ENCODE data around the gene CCNJL.

CCNJL gene

DNA sequence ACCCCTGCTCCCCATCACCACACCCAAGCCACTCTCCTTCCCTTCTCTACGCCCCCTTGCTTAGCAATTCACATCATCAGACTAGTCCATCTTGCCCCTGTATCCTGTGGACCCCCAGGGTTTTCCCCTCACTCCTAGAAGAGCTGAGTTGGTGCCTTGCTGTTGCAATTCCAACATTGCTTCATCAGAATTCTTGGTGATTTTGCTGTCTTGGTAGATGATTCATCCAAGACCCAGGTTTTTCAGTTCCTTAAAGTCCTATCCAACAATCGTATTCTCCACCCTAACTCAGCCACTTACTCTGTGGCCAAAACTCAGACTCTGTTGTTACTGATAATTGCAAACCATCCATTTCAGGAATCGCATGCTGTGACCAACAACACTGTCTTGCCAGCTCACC, 21.4 kb upstream of the CCNJL start:
- DNase-seq = no peak

DNA sequence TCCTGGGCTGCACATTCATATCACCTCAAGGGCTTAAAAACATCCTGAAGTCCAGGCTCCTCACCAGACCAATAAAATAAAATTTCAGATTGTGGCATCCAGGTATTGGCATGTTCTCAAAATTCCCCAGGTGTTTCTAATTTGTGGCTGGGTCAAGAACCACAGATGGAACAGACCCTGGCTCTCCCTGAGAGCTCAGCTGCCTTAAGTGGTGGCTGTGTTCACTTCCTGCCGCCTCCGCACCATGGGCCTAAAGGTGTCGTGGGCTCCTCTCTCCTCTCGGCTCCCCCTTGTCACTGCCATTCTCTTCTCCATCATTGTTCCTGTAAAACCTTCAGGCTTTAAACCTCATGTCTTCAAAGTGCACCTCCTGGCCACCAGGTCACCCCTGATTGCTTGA, 17.8 kb upstream of the CCNJL start:
- DNase-seq = no peak

DNA sequence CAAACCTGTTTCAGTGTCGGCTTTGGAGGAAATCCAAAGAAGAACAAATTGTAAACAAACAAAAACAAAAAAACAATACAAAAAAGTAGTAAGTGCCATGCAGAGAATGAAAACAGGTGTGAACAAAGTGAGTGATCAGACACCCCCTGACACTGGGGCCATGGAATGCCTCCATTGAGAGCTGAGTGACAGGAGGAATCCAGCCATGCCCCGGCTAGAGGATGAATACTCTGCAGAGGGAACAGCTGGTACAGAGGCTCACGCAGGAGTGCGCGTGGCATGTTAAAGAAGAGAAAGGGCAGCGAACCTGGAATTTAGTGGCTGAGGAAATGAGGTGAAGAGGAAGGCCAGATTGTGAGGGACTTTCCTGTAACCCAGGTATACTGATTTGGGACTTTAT, 15.5 kb upstream of the CCNJL start:
- DNase-seq = no peak

DNA sequence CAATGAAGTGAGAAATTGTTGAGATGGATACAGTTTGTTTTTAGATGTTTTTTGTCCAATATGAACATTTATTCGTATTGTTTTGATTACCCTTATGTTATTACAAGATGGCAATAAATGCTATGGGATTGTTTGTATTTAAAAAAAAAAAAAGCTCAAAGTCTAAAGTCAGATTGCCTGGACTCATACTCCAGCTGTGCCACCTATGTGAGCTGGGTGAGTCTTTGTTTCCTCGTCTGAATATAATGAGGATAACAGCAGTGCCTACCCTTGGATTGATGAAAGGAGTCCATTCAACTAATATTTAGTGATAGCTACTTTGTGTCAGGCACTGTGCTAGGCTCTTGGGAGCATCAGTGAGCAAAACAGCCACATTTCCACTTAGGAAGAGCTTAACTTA, 14.6 kb upstream of the CCNJL start:
- DNase-seq = no peak

DNA sequence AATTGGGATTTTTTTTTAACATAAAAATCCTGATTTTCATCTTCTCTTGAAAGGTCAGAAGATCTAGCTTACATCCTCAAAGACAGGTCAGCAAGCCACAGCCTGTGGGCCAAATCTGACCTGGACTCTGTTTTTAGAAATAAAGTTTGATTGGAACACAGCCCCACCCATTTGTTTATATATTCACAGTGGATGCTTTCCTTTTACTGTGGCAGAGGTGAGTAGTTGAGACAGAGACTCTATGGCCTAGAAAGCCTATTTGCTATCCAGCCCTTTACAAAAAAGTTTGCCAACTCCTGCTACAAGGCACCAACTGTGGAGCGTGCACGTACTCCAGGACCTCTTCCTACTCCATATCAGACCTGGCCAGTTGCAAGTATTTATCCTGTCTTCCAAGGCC, 13.4 kb upstream of the CCNJL start:
- no peak for DNase-seq

DNA sequence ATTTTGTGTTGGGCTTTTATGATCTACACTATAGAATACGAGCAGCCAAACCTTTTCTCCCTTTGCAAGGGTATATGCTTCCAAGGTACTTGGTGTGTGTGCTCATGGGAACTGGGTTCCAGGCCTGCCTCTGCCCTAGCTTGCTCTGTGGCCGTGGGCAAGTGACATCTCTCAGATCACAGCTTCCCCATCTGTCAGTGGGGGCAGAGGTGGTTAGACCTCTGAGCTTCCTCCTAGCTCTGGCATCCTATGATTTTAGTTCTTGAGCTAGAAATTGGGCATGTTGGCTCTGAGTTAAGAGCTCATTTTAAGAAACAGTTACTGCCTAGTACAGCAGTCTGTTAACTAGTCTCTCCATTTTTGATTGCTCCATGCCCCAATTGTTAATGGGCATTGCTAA, 12.5 kb upstream of the CCNJL start:
- no peak for DNase-seq

DNA sequence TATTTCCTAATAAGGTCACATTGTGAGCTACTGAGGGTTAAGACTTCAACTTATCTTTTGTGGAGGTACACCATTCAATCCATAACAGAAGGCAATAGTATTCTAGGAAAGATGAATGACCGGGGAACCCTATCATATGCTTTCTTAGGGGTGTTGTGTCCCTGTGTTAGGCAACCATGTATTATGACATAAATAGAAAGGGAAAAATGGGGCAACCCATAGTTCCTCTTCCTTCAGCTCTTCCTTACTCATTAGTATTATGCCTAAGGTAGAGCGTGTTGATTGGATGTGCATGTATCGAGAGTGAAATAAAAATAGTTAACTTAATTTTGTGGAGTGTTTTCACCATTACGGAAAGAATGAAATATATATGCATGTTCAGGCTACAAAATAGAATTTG, 6.0 kb upstream of the CCNJL start:
- DNase-seq = no peak

DNA sequence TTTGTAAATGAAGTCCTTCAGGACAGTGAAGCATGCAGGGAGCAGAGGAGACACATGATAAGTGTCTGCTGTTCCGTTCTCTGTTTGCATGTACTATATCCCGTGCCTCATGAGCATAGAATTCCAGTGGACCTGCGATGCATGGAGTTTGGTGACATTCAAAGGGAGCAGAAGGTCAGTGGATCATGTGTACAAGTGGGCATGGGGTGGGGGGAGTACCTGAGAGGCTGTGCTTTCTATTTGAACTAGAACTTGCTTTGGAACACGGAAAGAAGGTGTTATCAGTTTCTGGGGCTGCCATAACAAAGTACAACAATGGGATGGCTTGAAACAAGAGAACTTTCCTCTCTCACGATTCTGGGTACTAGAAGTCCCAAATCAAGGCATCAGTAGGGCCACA, 5.1 kb upstream of the CCNJL start:
- no peak for DNase-seq

DNA sequence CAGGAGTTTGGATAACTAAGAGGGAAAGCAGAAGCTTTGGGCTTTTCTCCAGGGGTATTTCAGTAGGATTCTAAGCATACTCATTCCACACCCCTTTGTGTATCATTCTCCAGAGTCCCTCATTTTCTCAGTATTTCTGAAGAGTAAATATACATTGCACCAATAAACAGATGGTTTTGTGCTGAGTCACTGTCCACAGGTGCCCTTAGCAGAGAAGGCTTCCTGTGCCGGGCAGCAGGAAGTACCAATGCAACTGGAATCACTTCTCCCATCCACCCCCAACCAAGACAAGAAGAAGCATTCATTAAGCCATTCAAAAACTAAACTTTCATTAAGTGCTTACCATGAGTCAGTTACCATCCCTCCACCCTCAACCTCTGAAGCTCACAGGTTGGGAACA, 3.6 kb upstream of the CCNJL start:
- no peak for DNase-seq

DNA sequence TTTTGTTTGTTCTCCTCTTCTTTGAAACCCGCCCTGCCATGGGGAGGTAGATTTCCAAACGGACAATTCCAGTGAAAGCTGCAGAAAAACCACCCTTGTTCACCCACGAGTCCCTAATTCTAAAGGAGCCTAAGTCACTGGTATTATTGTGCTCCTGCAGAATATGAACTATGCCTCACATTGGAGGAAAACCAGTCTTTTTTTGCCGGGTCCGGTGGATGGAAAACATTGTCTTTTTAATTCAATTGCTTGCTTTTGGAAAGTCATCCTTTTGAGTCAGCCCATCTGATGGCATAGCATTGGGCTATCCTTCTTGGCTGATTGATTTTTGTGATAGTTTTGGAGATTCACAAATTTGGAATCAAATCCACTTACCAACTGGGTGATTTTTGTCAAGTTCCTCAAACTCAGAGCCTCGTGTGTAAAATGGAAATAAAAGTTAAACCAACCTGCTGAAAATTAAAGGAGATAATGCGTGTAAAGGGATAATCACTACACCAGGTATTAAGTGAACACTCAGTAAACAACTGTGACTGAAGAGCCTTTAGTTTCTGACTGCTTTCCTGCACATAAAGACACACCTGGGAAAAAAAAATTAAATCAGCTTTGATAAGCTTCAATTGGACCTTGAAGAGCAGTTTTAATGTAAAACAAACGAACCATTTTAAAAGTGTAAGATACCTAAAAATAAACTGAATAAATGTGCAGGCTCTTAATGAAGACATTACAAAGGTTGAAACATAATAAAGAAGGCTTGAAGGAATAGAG, 780 bp upstream of the CCNJL start:
- no peak for DNase-seq

DNA sequence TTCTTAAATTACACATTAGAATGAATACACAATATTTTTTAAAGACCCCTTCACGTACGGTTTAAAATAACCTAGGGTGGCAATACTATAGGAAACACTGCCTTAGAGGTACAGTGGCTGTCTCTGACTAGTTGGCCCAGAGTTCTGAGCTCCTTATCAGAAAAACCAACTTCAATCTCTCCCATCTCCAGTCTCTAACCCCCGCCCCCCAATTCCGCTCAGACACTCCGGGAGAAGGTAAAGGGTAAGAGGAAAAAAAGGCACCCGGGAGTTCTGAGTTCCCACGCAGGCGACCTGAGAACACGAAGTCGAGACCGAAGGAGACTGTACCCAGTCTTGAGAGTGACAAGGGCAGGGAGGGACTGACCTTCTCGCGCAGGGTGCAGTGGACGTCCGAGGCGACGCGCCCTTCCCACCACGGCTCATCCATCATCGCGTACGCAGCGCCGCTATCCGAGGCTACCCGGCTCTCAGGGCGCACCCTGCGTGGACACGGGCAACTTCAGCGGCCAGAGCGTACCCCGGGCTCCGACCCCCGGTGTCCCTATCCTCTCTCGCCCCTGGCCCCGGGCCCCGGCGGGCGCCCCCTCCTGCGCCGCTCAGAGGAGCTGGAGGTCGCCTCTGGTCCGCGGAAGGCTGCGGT, 752 bp downstream of the CCNJL start:
- DNase-seq = no peak

DNA sequence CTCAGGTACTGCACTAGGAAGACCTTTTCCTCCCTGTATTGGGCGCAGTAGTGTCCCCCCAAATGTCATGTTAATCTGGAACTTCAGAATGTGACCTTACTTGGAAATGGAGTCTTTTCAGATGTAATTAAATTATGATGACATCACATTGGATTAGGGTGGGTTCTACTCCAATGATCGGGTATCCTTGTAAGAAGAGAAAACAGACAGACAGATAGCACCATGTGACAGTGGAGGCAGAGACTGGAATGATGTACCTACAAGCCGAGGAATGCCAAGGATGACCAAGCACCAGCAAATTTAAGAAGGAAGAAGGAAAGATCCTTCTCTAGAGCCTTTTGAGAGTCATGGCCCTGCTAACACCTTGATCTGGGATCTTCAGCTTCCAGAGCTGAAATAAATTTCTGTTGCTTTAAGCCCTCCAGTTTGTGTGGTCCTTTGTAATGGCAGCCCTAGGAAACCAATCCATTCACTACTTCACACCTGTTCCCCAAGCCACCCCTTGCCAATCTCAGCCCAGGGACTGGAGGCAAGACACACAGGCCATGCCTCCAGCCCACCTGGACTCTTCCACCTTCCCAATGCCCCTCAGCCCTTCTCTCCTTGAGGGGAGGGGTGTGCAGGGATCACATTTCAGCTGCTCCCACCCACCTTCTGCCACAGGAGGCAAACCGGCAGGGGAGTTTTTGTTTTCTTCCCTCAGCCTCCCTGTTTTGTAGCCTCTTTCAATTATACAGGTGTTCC, 1.6 kb downstream of the CCNJL start:
- no peak for DNase-seq

DNA sequence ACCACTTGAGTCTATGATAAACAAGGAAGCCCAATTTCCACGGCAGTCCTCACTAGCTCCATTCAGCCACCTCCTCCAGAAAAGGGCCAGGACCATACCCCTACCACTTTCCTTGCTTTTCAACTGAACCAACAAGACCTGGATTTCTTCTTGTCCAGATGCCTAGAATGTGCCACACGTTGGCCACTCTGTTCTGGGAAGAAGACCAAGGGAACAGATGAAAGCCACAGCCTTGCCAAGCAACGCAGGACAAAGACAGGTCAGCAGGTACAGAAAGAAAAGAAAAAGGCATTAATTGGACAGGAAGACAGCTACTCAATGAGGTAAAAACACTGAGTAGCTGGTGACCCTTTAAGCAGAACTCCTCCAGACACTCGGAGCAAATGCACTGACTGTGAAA, 2.2 kb downstream of the CCNJL start:
- no peak for DNase-seq

DNA sequence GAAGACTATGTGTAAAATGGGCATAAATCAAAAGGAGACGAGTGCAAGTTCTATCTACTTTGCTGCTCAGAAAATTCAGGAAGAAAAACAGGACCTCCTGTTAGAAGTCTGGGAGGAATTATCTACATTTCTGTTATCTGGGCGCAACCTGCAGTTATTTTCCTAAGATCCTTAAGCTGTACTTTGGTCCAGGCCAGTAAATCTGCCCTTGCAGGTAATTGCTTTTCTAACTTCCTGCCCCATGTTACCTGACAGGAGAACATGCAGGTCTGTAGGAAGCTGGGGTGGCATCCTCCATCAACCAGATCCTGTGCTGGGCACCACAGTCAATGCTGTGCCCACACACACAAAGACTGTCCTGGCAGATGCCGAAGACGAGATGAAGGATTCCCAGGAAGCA, 5.7 kb downstream of the CCNJL start:
- no peak for DNase-seq

DNA sequence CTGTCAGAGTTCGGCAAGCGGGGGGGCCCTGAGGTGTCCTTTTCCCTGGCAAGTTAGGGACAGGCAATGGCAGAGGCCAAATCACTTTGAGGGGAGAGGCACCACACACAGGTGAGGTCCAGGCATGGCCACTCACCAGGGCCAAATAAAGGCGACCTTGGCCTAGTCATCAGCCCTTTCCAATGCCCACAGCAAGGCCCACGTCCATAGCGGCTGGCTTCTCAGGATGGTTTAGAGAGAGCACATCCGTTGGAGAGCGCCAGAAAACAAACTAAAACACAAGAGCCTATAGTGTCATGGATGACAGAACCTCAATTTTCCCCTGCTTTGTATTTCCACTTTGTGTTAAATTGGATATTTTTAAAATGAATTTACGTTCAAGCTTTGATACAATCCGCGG, 7.0 kb downstream of the CCNJL start:
- DNase-seq = no peak

DNA sequence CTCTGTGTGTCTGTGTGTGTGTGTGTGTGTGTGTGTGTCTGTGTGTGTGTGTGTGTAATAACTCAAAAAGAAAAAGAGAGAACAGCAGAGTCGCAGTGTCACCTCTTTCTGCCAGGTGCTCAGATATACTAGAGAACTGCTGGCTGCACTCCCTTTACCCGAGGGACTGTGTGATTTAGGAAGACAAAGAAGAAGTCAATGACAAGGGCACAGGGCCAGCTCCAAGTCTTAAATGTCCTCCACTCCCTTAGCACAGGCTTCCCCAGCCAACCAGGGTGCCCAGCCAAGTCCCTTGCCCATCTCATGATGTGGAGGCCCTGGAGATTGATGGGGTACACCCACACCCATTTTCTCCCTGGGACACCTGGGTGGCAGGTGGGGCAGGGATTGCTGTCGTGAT, 8.7 kb downstream of the CCNJL start:
- no peak for DNase-seq

DNA sequence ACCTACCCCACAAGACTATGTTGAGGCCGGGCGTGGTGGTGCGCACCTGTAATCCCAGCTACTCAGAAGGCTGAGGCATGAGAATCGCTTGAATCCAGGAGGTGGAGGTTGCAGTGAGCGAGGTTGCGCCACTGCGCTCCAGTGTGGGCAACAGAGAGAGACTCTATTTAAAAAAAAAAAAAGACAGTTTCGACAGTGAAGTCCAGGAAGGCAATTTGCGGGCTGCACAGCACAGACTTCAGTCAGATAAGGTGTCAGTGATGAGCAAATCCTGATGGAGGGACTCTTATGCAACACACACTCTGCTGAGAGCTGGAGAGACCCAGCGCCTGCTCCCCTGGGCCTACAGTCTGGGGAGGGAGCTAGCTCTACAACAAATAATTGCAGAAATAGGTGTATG, 14.2 kb downstream of the CCNJL start:
- no peak for DNase-seq

DNA sequence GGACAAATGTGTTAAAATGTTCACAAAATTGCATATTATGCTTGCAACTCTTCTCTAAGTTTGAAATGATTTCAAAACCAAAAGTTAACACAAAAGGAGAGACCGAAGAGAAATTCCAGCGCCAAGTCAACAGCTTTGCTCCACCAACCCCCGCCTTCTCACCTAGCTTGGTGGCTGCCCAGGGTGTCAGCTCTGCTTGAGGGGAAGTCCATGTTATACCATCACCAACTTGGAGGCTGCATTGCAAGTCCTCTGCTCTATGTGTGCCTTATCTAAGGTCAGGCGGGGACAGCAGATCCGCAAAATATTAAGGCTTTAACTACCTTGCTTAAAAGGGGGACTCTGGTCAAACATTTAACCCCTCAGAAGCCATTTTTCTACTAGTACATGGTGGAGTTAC, 14.6 kb downstream of the CCNJL start:
- DNase-seq = no peak

DNA sequence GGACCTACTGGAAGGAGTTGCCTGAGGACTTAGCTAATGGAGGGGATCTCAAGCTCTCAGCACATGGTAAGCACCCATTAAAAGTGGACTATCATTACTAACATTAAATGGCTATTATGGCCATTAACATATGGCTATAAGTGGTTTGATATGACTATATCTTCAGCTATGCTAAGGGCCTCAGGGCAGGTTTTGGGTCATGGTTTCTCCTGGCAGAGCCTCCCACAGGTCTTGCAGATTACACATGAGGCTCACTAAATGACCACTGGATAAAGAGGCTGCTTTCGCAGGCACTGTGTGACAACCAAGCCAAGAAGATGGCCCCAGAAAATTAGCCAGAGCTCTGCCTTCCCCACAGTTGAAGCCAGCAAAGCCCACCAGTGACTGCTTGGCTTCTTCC, 15.4 kb downstream of the CCNJL start:
- DNase-seq = no peak

DNA sequence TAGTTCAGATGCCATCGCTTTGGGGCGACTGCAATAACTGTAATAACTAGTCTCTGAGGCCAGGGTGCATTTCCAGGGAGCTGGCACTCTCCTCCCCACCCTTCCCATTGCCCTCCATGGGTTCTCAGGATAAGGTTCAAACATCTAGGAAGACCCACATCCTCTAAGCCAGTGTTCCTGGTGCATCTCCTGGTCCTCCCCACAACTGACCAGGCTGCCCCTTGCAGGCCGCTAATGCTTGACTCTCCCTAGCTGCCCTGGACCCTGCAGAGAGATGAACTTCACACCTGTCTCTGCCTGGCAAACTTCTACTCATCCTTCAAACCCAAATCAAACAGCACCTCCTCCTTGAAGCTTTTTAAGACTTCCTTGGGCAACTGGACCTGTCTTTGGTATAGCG, 15.9 kb downstream of the CCNJL start:
- no peak for DNase-seq

DNA sequence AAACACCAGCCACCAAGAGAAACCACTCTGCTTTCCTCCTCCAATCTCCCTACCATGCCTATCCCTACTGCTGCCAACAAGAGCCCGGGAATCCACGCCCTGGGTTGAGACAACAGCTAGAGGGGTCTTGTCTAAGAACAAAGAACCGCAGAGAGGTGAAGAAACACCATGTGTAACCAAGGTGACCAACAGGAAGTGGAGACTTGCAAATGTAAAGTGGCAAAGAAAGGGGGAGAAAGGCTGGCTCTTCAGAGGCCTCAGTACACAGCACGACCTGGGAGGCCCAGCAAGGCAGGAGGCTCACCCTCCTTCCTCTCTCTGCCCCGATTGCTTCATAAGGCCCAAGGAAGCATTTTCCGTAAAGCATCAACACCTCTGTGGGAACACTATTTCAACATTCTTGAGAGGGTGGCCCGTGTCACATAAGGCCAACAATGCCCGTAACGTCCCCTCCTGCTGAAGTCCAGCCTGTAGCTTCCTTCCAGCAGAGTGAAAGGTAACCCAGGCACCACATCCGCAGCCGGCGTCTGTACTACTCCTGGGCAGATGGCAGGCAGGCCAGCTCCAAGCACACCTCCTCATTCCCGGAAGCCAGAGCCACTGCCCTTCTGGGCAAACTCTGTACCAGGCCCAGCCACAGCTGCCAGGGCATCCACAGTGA, 18.3 kb downstream of the CCNJL start:
- no peak for DNase-seq

DNA sequence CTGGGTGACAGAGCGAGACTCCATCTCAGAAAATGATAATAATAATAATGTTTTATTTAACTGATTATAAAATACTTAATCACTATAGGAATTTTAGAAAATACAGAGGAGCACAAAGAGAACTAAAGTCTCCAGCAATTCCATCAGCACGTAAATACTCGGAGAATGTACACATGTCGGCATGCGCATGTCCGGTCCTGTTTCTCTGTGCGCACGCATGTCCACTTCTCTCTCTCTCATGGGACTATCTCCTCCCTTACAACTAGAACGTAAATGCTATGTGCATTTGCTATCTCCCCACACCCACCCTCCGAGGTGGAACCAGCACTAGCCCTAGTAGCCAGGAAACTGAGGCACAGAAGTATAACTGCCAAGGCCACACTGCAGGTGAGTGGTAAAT, 19.0 kb downstream of the CCNJL start:
- no peak for DNase-seq
